HT1080 (cell line): ENCODE measurements around the gene DCAF15. TPM values are rescaled to one million over a fixed set of nuclear protein-coding genes. Genes with fewer than 3 reads are reported as not detected.

ENCODE experiments used
- DNase-seq: peaks from one replicate; pipeline ENCODE4 v3.0.0-alpha.2; 2015; ENCODE audit warnings: low read depth
- total RNA-seq: library from RNA; depleted of rRNA; stranded (reverse); fragments of >200 nt; shearing (Covaris generic); gene quantifications from 2 replicates; pipeline ENCODE4 v1.2.3, GENCODE V29; 2014

The DCAF15 gene
- total RNA-seq, 1 experiment from 2014 or later: 35.0 TPM

DNA sequence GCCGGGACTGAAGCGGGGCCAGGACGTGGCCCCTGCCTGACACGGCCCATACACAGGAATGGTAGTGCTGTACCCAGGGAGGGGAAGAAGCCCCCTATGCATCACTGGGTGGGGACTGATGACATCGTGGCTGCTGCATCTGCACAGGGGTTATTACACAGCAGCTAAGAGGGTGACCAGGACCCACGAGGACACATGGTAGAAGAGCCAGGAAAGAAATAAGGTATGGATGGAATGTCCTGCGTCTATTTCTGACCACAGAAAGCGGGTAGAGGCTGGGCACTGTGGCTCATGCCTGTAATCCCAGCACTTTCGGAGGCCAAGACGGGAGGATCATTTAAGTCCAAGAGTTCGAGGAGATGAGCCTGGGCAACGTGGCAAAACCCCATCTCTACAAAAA lies 24.1 kb downstream of the DCAF15 start:
- no peak for DNase-seq

DNA sequence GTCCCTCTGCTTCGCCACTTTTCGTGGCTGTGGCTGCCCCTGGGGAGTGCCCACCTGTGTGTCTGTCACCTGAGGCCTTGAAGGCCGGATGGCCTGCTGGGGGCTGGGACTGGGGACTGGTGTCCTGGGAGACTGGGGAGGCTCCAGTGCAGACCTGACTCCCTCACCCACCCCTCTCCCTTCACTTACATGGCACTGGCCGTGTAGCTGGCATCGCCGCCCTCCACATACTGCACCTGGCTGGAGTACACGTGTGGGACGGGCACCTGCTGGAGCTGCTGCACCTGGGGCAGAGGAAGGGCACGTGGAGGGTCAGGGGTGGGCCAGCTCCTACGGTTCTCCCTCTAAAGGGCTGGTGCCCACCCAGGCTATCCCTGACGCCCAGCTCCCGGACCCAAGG lies 25.5 kb downstream of the DCAF15 start:
- DNase-seq: no peak

DNA sequence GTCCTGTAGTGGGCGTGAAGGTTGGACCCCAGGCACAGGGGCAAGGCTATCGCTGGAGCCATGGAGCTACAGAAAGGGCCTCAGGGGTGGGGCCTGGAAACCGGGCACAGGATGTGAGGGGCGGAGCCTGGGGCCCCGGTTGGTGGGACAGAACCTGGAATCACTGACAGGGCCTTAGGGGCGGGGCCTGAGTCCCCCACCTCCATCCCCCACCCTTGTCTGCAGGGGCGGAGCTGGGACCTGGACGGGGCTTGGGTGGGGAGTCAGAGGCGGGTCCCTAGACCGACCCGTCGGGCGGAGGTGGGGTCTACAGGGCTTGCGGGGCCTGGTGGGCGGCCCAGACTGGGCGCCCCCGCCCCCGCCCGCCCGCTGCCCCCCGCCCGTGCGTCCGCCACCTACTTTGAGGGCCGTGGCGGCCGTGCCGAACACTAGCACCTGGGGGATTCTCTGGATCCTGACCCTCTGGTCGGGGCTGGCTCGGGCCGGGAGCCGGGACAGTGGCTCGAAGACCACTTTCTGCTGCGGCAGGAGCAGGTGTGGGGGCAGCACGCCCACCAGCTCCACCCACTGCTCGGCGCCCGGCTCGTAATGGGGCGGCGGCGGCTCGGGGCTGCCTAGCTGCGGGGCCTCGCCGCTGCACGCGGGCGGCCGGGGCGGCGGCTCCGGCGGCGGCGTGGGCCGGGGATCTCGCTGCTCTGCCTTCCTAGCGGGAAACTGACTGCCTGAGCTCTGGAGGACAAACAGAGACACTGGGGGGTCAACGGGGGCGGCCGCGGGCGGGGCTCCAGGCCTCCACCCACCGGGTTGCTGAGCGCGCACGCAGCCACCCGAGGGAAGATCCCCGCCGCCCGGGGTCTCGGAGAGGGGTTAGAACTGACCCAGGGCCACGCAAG lies 26.3 kb downstream of the DCAF15 start:
- no peak for DNase-seq

DNA sequence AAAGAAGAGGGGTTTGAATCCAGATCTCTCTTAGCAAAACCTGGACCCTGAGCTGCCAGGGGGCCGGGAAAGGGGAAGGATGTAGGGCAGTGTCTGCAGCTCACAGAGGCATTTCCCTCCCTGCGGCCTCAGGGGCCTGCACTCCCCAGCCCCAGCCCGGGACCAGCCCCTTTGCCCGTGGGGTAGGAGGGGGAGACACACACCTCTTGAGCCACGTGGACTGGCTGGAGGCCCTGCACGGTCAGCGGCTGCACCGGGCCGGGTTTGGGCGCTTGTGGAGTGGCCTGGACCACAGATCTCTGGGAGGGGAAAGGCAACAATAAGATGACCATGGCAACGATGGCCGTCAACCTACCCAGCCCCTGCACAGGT lies 26.9 kb downstream of the DCAF15 start:
- DNase-seq: no peak

DNA sequence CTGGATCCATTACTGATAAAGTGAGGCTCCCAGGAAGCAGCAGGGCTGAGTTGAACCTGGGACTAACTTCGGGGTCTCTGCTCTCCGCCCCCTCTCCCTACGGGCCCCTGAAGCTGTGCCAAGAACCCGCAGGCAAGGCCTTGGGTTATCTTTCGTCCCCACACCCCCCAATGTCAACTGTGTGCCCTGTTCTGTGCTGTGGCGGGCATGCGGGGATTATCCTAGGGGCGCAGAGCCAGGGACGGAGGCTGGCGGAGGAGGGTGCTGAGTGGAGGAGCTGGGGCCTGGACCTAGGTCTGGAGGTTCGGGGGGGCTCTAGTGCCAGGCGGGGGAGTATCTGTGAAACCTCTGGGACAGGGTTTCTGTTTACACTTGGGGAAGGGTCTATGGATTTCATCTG lies 27.4 kb downstream of the DCAF15 start:
- DNase-seq: no peak

DNA sequence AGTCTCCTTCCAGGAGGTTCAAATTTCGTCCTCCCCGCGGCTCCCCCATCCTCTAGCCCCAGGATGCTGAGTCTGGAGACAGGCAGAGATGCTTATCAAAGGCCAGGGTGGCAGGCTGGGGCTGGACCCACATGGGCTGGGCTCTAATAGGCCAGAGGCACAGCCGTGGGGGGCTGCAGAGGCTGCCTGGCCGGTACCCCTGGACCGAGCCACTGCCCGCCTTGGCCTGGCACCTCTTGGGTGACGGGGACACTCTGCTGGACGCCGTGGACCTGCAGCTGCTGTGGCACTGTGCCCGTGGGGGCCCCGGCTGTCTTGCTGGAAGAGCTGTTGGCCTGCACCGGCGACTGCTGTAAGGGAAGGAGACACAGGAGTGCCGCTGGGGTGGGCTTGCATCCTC lies 28.0 kb downstream of the DCAF15 start:
- no peak for DNase-seq

DNA sequence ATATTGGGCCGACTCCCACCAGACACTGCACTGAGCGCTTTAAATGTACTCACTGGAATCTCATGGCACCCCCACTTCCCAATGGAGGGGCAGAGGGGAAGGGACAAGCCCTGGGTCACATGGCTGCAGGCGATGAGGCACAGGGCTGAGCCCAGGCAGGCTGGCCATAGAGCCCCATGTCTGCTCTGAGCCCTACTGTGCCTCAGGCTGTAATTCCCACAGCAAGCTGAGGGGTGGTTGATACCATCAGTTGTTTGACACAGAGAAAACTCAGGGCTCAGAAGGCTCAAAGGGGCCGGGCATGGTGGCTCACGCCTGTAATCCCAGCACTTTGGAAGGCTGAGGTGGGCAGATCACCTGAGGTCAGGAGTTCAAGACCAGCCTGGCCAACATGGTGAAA lies 28.7 kb downstream of the DCAF15 start:
- no peak for DNase-seq

DNA sequence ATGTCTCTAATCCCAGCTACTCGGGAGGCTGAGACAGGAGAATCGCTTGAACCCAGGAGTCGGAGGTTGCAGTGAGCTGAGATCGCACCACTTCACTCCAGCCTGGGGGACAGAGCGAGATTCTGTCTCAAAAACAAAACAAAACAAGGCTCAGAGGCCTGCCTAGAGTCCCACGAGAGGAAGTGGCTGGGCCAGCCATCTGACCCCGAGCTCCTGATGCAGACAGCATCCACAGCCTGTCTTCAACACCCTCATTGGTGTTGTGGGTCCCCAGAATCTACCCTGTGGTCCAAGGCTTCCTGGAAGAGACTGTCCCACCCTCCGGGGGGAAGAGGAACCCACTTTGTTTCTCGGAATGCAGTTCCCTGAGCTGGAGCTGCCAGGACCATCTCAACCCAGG lies 29.2 kb downstream of the DCAF15 start:
- no peak for DNase-seq

DNA sequence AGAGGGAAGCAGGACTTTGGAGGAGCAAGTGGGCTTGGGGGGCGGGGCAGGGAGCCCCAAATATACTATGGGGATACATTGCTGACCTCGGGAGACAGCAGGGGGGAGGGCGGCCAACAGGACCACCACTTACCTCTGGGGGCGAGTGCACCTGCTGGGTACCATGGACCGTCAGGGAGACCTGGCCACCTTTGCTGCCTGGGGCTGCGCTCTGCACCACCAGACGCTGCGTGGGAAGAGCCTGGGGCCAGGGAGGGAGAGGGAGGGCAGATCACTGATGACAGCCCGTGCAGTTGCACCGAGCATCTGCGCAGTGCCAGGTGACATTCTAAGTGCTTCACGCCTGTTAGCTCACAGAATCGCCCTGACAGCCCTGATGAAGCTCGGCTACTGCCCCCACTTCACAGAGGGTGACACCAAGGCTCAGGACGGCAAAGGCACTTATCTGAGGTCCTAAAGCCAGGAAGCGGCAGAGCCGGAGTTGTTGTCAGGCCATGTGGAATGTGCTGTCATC lies 29.7 kb downstream of the DCAF15 start:
- no peak for DNase-seq

DNA sequence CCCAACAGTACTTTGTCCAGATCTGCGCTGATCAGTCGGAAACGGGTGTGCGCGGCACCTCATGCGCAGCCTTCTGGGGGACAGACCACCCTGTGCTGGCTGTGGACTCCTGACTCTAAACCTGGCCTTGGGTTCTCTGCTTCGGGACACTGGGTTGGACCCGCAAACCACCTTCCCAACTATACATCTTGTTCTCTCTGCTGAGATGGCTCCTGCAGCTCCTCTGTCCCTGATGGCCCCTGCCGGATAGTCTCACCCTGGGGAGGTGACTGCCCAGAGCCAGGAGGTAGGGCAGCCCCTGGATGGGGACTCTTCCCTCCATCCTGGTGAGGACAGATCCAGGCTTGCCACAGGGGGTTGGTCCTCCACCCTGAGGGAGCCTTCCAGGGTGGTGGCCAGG lies 30.5 kb downstream of the DCAF15 start:
- no peak for DNase-seq

DNA sequence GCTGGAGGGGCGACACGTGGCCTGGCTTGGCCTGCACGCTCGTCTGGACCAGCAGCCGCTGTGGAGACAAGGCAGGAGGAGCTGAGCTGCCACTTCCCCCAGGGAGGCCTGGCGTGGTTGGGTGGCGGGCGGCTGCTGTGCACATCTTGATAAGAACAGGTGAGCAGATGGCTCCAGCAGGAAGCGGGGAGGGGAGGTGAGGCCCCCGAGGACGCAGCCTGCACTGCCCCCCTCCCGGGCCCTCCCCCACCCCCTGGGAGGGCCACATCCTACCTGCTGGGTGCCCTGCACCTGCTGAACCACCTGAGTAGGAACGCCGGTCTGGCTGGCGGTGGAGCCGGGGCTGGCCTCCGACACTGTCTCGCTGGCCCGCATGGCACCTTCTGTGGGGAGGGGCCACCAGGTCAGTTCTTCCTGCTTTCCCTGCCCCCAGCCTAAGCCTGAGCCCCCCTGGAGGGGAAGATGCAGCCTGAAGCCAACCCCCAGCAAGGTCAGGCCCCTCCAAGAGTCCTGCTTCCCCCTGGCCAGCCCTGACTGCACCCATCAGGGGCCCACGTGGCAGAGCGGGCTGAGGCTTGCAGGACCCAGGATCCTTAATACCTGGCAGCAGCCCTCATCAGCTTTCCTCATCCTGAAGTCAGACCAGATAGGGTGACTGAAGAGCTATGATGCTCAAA lies 31.0 kb downstream of the DCAF15 start:
- no peak for DNase-seq

DNA sequence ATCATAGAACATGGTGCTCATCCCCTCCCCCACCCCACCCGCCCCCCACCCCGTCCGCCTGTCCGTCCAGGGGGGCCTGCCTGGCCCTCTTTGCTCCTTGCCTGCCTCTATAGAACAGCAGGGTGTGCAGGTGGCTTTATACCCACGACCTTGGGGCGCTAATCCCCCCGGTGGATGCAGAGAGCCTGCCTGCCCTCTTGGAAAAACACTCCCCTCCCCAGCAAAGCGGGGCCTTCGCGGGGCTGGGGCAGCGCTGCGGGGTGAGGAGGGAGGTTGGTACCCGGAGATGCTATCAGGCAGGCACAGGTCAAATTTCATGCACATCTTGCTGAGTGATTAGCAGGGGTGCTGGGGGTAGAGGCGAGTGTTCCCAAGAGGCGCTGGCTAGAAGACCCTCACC lies 31.9 kb downstream of the DCAF15 start:
- no peak for DNase-seq

DNA sequence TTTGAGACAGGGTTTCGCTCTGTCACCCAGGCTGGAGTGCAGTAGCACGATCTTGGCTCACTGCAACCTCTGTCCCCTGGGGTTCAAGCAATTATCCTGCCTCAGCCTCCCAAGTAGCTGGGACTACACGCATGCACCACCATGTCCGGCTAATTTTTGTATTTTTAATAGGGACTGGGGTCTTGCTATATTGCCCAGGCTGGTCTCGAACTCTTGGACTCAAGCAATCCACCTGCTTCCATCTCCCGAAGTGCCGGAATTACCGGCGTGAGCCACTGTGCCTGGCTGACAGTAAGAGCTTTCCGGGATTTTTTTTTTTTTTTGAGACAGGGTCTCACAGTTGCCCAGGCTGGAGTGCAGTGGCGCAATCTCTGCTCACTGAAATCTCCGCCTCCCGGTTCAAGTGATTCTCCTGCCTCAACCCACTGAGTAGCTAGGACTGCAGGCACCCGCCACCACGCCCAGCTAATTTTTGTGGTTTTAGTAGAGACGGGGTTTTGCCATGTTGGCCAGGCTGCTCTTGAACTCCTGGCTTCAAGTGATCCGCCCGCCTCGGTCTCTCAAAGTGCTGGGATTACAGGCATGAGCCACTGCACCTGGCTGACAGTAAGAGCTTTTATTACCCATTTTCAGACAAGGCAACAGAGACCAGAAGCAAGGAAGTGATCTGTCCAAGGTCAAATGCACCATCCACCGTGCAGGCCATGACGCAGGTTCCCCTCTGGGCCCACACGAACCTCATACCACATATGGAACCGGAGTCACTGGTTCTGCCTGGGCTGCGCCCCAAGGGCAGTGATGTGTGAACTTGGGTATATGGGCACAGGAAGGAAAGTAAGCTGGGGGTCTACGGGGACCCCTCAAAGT lies 32.8 kb downstream of the DCAF15 start:
- DNase-seq: no peak

DNA sequence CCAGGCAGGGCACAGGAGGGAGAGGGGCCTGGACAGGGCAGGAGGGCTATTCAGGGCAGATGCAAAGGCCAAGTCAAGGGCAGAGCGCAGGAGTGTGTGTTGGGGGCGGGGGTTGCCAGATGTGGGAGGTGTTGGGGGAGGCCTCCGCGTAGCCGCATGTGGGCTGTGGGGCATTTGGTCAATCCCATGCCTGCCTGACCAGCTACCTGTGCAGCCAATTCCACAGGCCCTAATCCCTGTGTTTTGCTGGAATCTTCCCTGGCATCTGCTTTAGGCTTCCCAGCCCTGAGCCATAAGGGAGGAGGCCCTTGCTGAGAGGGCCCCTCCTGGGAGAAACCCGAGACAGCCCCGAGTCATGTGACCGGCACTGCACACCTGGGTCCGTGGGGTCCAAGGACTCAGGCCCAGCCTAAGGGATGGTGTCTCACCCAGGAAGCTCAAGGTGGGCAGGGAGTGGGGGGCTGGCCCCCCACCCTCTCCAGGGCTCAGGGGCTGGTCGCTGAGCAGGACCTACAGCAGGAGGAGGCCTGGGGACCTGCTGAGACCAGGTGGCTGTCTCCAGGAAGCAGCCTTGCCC lies 33.5 kb downstream of the DCAF15 start:
- DNase-seq: no peak

DNA sequence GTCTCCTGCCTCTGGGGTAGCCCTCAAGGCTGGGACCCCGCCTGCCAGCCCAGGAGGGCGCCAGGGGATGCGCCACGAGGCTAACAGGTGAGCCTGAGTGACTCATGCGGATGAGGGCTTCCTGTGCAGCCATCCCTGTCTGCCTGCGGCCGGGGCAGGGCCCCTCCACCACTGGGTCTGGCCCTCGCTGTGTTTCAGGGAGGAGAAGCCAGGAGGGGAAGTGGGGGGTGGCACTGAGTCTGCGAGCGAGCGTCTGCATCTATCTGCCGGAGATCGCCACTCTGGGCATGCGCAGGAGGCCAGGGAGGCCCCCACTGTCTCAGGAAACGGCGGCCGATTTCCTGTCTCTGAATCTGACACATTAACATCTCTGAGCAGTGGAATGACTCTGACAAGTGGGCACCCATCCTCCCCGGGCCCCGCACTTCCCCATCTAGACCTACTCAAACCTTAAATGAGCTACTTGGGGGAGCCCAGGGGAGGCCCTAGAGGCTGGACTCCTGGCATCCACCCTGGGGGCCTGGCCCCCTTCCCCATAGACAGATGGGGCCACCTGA lies 34.1 kb downstream of the DCAF15 start:
- DNase-seq: peak; percentile 98

DNA sequence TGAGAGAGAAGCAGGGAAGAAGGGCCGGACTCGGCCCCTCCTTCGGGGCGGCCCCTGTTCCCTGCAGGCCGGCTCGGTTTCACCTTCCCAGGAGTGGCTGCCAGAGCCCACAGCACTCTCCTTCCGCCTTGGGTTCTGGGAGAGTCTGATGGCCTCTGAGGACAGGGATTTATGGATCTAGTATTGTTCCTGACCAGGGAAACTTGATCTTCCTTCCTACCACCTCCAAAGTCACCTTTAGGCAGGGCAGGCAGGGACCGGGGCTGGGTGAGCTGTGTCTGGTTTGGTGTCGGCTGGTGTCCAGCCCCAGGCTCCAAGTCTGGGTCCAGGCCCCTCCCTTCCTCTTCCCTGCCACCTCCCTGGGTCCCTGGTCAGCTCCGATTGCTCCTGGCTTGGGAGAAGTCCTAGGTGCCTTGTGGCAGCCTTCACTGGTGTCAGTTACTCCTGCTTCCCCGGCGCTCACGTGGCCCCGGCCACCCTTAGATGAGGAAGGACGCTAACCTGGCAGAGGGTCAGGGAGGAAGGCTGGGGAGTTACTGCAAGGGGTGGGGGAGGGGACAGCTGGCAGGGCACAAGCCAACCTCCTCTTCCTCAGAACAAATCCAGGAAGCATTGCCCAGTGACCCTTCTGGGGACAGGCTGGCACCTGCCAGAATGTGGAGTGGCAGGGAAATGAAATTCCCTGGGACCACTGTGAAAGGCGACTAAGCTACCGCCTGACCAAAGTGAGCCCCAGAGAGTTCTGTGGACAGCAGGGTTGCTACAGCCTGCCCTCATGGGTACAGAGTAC lies 35.0 kb downstream of the DCAF15 start:
- no peak for DNase-seq

DNA sequence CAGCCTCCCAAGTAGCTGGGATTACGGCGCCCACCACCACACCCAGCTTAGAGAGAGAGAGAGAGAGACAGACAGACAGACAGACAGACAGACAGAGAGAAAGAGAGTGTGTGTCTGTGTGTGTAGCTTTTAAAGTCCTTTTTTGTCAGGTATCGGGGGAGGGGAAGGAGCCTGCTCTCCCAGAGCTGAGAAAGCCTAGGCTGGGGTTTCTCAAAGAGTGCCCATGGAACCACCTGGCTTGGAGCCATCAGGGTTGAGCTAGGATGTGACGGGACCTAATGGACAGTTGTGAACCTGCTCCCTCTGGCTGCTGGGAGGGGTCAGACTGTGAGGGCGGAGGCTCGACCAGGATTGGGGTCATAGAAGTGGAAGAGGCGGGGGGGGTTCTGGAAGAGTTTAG lies 37.2 kb downstream of the DCAF15 start:
- DNase-seq: no peak

DNA sequence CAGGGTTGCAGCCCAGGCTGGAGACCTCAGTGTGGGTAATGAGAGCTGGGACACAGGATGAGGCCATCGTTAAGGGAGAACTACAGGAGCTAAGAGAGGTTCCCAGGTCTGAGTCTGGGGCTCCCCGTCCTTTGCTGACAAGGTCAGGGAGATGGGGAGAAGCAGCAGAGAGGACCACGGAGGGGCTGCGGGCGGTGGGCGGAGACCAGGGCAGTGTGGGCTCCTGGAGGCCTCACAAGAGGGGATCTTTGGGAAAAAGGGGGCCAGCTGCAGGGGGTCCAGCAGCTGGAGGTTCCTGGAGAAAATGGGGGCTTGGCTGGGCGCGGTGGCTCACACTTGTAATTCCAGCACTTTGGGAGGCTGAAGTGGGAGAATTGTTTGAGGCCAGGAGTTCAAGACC lies 37.8 kb downstream of the DCAF15 start:
- DNase-seq: no peak

DNA sequence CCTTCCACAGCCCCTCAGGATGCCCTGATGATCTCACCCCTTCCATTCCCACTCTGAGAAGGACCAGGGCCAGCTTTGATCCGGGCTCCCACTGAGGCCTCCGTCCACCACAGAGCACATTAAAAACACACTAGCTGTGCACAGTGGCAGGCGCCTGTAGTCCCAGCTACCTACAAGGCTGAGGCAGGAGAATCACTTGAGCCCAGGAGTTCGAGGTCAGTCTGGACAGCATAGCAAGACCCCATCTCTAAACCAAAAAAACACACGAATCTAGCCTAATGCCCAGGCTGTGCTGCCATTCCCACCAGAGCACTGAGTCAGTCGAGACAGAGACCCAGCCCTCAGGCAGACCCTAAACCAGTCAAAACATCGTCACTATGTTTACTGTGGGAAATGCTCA lies 39.7 kb downstream of the DCAF15 start:
- no peak for DNase-seq

DNA sequence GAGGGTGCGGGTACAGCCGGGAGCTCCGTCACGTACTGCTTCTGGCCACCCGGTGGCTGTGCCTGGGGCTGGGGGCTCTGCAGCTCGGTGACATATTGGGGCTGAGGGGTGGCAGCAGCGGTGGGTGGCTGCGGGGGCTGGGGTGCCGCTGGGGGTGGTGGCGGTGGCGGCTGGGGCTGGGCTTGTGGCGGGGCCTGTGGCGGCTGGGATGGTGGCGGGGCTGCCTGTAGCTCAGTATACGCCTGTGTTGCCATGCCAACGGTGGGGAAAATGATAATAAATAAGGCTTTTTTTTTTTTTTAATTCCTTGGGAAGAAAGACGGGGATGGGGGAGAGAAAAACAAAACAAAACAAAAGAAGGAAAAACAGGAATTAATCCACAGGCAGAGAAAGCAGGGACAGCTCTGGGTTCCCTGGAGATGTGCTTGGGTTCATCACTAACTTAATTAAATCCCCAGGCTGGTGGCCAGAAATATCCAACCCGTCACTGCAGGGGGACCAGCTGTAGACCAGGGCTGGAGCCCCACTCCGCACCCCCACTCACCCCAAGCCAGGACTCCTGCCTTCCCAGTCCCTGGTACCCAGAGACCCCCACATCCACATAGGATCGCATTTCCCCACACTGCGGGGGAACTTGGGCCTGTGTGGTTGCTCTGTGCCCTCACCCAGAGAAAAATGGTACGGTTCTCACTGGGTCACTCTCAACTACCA lies 41.4 kb downstream of the DCAF15 start:
- DNase-seq: no peak
